Measurements from ENCODE around the gene CCDC13. TPM values are rescaled to one million over a fixed set of nuclear protein-coding genes. Genes with fewer than 3 reads are reported as not detected.
A peak's percentile ranks its signal among the peaks of the same experiment; 100 is the strongest.

Gene CCDC13
- total RNA-seq, 1 experiment from 2014 or later, result 0.79 TPM

DNA sequence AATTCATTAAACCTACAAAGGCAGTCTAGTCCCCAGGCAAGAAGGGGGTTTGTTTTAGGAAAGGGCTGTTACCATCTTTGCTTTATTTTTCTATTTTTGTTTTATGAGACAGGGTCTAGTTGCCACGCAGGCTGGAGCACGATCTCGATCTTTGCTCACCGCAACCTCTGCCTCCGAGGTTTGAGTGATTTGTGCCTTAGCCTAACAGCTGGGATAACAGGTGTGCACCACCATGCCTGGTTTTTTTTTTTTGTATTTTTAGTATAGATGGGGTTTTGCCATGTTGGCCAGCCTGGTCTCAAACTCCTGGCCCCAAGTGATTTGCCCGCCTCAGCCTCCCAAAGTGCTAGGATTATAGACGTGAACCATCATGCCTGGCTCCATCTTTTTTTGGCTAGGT is 26.3 kb upstream of the CCDC13 start:
- CTCF ChIA-PET, result interaction anchor here (2.2 kb wide), 1 partner anchor 32 kb away, joined by 6 read pairs; no protein-coding TSS in a partner anchor
- peak overlapping the region; percentile 79; the same call in 1 of the 2 replicates for H3K27ac Mint-ChIP-seq

DNA sequence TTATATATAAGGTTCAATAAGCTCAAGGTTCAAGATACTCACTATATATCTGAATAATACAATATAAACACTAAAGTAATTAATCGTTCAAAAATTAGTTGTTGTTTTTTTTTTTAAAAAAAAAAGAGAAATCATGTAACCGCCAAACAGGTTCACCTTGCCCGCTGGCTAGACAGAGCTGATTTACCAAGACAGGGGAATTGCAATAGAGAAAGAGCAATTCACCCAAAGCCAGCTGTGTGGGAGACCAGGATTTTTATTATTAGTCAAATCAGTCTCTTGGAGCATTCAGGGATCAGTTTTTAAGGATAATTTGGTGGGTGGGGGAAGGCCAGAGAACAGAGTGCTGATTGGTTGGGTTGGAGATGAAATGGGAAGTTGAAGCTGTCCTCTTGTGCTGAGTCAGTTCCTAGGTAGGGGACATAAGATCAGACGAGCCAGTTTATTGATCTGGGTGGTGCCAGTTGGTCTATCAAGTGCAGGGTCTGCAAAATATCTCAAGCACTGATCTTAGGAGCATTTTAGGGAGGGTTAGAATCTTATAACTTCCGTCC is 23.4 kb upstream of the CCDC13 start:
- POLR2A ChIA-PET, result interaction anchor here (0.7 kb wide), 1 partner anchor 551 kb away, joined by 3 read pairs; no protein-coding TSS in a partner anchor
- CTCF ChIA-PET, result interaction anchor here (0.8 to 1.4 kb wide), 5 partner anchors 14 to 605 kb away, joined by 3 to 4 read pairs (median 4); no protein-coding TSS in a partner anchor
- no peak overlapping the region for H3K4me3 Mint-ChIP-seq
- peaks cover 22% of the 10 kb centered on the region for H3K4me1 Mint-ChIP-seq
- H3K27ac Mint-ChIP-seq, result peak overlapping the region; percentile 15; the same call in 1 of the 2 replicates
- ATAC-seq (peak; percentile 69), DNase-seq (ENCODE audit: low spot score) (no peak)
- 0 out of 2 replicates have a peak, but pooled peaks cover 4% of the 10 kb centered on the region for H3K9me3 Mint-ChIP-seq
- H3K27me3 Mint-ChIP-seq (ENCODE audit: low read depth), result no peaks in the 10 kb centered on the region
- H3K36me3 Mint-ChIP-seq, result peaks cover 39% of the 10 kb centered on the region
- TF ChIP-seq ZNF121 (CRISPR knock-in tag; IDR thresholded peaks at IDR 0.05) (no peak), NR2C2 (CRISPR knock-in tag; IDR thresholded peaks at IDR 0.05) (no peak), TEAD4 (CRISPR knock-in tag; IDR thresholded peaks at IDR 0.05) (no peak), ZNF138 (CRISPR knock-in tag; conservative IDR thresholded peaks at IDR 0.05) (no peak), MXD4 (CRISPR knock-in tag; IDR thresholded peaks at IDR 0.05; ENCODE audit: borderline replicate concordance) (no peak), CREB1 (CRISPR knock-in tag; IDR thresholded peaks at IDR 0.05) (no peak), JAZF1 (CRISPR knock-in tag; IDR thresholded peaks at IDR 0.05) (no peak), ATF1 (CRISPR knock-in tag; IDR thresholded peaks at IDR 0.05) (no peak), RELA (CRISPR knock-in tag; IDR thresholded peaks at IDR 0.05; ENCODE audit: borderline replicate concordance) (no peak), ZNF263 (CRISPR knock-in tag; IDR thresholded peaks at IDR 0.05; ENCODE audit: low read depth) (no peak)
- TF ChIP-seq, protein P1, sequence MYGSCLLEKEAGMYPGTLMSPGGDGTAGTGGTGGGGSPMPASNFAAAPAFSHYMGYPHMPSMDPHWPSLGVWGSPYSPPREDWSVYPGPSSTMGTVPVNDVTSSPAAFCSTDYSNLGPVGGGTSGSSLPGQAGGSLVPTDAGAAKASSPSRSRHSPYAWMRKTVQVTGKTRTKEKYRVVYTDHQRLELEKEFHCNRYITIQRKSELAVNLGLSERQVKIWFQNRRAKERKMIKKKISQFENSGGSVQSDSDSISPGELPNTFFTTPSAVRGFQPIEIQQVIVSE (CRISPR knock-in tag; IDR thresholded peaks at IDR 0.05; ENCODE audit: borderline replicate concordance), result no peak
- TF ChIP-seq, protein P2, sequence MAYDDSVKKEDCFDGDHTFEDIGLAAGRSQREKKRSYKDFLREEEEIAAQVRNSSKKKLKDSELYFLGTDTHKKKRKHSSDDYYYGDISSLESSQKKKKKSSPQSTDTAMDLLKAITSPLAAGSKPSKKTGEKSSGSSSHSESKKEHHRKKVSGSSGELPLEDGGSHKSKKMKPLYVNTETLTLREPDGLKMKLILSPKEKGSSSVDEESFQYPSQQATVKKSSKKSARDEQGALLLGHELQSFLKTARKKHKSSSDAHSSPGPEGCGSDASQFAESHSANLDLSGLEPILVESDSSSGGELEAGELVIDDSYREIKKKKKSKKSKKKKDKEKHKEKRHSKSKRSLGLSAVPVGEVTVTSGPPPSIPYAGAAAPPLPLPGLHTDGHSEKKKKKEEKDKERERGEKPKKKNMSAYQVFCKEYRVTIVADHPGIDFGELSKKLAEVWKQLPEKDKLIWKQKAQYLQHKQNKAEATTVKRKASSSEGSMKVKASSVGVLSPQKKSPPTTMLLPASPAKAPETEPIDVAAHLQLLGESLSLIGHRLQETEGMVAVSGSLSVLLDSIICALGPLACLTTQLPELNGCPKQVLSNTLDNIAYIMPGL (CRISPR knock-in tag; IDR thresholded peaks at IDR 0.05), result no peak
- TF ChIP-seq, protein P3, sequence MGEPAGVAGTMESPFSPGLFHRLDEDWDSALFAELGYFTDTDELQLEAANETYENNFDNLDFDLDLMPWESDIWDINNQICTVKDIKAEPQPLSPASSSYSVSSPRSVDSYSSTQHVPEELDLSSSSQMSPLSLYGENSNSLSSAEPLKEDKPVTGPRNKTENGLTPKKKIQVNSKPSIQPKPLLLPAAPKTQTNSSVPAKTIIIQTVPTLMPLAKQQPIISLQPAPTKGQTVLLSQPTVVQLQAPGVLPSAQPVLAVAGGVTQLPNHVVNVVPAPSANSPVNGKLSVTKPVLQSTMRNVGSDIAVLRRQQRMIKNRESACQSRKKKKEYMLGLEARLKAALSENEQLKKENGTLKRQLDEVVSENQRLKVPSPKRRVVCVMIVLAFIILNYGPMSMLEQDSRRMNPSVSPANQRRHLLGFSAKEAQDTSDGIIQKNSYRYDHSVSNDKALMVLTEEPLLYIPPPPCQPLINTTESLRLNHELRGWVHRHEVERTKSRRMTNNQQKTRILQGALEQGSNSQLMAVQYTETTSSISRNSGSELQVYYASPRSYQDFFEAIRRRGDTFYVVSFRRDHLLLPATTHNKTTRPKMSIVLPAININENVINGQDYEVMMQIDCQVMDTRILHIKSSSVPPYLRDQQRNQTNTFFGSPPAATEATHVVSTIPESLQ (CRISPR knock-in tag; IDR thresholded peaks at IDR 0.05), result no peak
- TF ChIP-seq, protein P4, sequence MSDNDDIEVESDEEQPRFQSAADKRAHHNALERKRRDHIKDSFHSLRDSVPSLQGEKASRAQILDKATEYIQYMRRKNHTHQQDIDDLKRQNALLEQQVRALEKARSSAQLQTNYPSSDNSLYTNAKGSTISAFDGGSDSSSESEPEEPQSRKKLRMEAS (CRISPR knock-in tag; IDR thresholded peaks at IDR 0.05), result no peak
- TF ChIP-seq, protein P5, sequence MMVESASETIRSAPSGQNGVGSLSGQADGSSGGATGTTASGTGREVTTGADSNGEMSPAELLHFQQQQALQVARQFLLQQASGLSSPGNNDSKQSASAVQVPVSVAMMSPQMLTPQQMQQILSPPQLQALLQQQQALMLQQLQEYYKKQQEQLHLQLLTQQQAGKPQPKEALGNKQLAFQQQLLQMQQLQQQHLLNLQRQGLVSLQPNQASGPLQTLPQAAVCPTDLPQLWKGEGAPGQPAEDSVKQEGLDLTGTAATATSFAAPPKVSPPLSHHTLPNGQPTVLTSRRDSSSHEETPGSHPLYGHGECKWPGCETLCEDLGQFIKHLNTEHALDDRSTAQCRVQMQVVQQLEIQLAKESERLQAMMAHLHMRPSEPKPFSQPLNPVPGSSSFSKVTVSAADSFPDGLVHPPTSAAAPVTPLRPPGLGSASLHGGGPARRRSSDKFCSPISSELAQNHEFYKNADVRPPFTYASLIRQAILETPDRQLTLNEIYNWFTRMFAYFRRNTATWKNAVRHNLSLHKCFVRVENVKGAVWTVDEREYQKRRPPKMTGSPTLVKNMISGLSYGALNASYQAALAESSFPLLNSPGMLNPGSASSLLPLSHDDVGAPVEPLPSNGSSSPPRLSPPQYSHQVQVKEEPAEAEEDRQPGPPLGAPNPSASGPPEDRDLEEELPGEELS (CRISPR knock-in tag; IDR thresholded peaks at IDR 0.05), result no peak

More for the DNA sequence above, 26.3 kb upstream of the CCDC13 start:
- H3K4me1 Mint-ChIP-seq, result peaks cover 31% of the 10 kb centered on the region
- no peaks in the 10 kb centered on the region for H3K27me3 Mint-ChIP-seq (ENCODE audit: low read depth)
- POLR2A ChIA-PET, result no interaction called here
- H3K4me3 Mint-ChIP-seq, result no peak overlapping the region
- TF ChIP-seq, protein P4 (CRISPR knock-in tag; IDR thresholded peaks at IDR 0.05), result no peak
- TF ChIP-seq NFATC4 (CRISPR knock-in tag; IDR thresholded peaks at IDR 0.05) (no peak), CBFB (CRISPR knock-in tag; IDR thresholded peaks at IDR 0.05; ENCODE audit: low read depth) (no peak), SMAD4 (CRISPR knock-in tag; IDR thresholded peaks at IDR 0.05) (no peak), FOXK1 (CRISPR knock-in tag; IDR thresholded peaks at IDR 0.05) (no peak)
- TF ChIP-seq, protein P6, sequence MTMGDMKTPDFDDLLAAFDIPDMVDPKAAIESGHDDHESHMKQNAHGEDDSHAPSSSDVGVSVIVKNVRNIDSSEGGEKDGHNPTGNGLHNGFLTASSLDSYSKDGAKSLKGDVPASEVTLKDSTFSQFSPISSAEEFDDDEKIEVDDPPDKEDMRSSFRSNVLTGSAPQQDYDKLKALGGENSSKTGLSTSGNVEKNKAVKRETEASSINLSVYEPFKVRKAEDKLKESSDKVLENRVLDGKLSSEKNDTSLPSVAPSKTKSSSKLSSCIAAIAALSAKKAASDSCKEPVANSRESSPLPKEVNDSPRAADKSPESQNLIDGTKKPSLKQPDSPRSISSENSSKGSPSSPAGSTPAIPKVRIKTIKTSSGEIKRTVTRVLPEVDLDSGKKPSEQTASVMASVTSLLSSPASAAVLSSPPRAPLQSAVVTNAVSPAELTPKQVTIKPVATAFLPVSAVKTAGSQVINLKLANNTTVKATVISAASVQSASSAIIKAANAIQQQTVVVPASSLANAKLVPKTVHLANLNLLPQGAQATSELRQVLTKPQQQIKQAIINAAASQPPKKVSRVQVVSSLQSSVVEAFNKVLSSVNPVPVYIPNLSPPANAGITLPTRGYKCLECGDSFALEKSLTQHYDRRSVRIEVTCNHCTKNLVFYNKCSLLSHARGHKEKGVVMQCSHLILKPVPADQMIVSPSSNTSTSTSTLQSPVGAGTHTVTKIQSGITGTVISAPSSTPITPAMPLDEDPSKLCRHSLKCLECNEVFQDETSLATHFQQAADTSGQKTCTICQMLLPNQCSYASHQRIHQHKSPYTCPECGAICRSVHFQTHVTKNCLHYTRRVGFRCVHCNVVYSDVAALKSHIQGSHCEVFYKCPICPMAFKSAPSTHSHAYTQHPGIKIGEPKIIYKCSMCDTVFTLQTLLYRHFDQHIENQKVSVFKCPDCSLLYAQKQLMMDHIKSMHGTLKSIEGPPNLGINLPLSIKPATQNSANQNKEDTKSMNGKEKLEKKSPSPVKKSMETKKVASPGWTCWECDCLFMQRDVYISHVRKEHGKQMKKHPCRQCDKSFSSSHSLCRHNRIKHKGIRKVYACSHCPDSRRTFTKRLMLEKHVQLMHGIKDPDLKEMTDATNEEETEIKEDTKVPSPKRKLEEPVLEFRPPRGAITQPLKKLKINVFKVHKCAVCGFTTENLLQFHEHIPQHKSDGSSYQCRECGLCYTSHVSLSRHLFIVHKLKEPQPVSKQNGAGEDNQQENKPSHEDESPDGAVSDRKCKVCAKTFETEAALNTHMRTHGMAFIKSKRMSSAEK (CRISPR knock-in tag; IDR thresholded peaks at IDR 0.05; ENCODE audit: borderline replicate concordance), result no peak
- TF ChIP-seq, protein P7, sequence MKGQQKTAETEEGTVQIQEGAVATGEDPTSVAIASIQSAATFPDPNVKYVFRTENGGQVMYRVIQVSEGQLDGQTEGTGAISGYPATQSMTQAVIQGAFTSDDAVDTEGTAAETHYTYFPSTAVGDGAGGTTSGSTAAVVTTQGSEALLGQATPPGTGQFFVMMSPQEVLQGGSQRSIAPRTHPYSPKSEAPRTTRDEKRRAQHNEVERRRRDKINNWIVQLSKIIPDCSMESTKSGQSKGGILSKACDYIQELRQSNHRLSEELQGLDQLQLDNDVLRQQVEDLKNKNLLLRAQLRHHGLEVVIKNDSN (CRISPR knock-in tag; IDR thresholded peaks at IDR 0.05), result no peak
- no peaks in the 10 kb centered on the region for H3K9me3 Mint-ChIP-seq
- H3K36me3 Mint-ChIP-seq, result peaks cover 25% of the 10 kb centered on the region
- no peak for DNase-seq (ENCODE audit: low spot score)
- no peak for ATAC-seq

Data from WTC11 (cell line).